HG02885 (cell line): ENCODE results near the gene OR51E2.
"Not testable (repeated sequence)": the region's sequence is repeated elsewhere in the genome, so short reads cannot be mapped to it uniquely, and the experiment has no call there.

Experiments
- ATAC-seq: cut with Tn5 transposase; IDR thresholded peaks from one replicate; pipeline ENCODE4 v1.9.1; 2021; ENCODE audit warnings: mild to moderate bottlenecking; ENCODE audit not compliant: unreplicated experiment, poor library complexity

The OR51E2 gene

GRCh38 chr11:4697585-4697984, at the start of gene OR51E2:
Gene OR51E2, minus strand, starts transcription at chr11:4697853. Its CDS starts 15,142 bp downstream, at chr11:4682711.
- ATAC-seq: no peak

GRCh38 chr11:4740735-4741134, 43.1 kb upstream of the OR51E2 start:
- no peak for ATAC-seq

DNA sequence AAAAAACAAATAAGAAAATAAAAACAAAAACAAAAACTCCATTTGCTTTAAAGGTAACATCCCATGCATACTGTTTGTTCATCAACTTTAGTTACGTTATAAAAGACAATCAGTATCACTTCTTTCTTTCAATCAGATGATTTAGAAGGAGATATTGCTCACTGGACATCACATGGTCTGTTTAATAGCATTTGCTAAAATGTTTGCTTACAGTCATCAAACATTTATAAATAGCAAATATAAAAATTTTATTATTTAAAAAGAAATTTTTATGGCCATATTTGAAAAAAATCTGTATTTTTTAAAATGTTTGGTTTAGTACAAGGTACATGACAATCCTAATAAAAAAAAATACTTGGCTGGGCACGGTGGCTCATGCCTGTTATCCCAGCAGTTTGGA, 29.5 kb upstream of the OR51E2 start:
- no peak for ATAC-seq

DNA sequence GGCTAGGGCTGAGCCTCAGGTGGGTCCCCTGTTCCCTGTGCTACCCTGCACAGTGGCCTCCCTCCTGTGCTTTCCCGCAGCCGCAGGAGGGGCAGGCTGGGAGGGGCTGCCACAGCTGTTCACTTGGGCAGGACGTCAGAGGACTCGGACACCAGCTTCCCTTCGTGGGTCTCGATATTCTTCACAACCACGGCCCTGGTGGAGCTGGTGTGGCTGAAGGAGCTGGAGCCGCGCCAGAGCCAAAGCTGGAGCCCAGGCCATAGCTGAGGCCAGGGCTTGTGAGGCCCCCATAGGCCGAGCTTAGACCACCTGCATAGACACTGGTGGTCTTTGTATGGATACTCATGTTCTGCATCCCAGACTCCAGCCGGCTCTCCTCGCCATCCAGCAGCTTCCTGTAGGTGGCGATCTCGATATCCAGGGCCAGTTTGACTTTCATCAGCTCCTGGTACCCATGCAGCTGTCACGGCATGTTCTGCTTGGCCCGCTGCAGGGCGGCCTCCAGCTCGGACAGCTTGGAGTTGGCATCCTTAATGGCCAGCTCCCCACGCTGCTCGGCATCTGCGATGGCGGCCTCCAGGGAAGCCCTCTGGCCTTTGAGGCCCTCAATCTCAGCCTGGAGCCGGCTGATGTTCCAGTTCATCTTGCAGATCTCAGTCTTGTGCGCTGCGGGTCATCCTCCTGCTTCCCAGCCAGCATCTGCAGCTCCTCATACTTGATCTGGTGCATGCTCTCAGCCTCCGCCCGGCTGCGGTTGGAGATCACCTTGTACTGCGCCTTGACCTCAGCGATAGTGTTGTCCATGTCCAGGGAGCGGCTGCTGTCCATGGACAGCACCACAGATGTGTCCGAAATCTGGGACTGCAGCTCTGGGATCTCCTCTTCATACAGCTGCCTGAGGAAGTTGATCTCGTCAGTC, 25.2 kb upstream of the OR51E2 start:
- not testable (repeated sequence) for ATAC-seq

GRCh38 chr11:4714300-4714699, 16.6 kb upstream of the OR51E2 start:
- ATAC-seq: no peak

GRCh38 chr11:4713241-4713640, 15.6 kb upstream of the OR51E2 start:
- ATAC-seq: no peak

DNA sequence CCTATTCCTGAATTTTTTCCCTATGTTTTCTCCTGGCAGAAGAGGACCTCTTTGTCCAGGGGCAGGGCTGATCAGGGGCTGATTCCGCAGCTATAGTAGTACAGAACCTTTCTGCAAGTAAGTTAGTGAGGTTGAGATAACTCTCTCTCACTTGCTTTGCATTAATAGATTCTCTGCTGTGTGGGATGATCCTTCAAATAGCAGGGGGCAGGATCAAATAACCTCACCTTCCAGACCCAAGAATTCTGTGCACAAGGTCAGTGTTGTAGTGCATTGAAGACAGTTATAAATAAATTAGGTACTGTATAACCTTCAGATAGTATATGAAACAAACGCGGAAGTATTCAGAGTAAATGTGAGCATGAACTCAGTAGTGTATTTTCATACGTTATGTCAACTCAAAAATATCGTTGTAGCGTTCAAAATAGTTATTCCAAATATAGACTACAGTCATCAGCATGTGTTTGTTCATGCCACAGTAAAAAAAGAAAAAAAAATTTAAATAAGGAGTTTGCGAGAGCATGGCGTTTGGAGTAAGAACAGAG, 7.2 kb upstream of the OR51E2 start:
- no peak for ATAC-seq

DNA sequence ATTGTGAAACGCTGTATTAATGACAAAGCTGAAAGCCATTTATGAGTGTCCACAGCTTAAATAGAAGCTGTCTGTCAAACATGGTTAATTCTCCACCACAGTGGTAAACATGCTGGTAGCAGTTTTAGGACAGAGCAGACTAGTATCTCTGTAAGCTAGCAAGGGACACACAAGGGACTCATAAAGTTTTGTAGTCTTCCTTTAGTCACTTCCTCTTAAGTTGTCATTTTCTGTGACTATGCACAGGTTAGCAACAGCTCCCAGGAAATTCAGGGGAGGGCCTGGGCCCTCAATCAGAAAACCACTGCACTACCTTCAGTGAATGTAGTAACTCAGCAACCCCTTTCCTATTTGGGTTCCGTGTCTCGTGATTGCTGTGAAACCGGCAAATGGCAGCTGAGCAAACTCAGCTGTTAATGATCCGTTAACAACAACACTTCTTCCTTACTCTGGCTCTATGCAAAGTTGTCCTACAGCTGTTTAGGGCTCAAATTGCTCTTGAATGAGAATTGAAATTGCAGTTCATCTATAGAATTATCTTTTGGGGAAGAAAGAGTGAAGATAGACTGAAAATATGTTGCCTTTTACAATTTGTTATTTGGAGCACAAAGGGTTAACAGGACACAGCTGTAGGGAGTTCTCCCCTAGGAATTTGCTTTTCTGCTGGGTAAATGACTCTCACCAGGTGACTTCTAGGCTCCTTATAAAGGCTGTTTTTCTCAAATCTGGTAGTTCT, 6.6 kb upstream of the OR51E2 start, which contains the start of gene MMP26:
TSS of gene MMP26 (plus strand) at position 731 of the 736 bp plus-strand sequence.
- ATAC-seq: no peak

GRCh38 chr11:4700436-4700820, 2.8 kb upstream of the OR51E2 start:
- no peak for ATAC-seq

- ATAC-seq: peak; percentile 99
These were observed 2.2 kb upstream of the OR51E2 start for GRCh38 chr11:4699697-4700435.

DNA sequence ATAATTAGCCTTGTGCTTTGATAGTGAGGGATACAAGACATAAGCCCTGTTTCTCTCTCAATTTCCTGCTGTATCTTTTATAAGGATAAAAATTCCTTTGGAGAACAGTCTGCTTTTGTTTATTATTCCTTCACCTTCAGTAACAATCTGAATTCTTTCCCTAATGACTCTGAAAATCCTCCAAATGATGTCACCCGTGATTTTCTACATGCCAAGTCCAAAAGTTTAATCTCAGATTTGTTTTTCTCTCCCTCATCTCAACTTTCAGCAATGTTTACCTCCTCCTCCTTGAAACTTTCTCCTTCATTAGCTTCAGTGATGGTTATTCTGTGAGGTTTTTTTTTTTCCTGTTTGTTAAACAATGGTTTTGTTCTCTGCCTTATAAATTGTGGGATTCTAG, 2.2 kb downstream of the OR51E2 start:
- ATAC-seq: no peak

DNA sequence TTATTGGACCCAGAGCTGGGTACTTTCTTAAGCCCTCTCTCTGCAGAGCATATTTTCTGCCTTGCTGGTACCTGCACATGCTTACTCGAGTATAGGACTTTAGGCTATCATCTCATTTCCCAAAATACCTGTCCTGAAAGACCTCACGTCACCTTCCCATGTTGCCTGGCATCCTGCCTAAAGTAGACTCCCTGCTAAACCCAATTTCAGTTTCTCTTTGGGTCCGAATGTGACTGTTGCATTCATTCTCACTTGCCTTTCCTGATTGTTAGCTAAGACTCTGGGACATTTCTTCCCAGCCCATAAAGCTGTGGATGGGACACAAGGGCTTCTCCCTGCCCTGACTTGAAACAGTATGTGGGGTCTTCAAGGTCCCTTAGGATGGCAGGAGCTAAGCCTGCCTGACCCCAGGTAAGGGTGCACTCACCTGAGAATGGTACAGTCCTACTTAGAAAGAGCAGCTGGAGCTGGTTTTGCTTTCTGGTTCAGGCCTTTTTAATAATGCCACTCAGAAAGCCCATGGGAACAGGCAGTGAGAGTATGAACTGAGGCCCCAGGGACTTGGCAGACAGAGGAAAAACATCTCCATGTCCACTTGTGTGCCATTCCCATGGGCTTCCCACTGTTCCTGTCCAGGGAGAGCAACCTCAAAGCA, 12.9 kb downstream of the OR51E2 start:
- no peak for ATAC-seq

- ATAC-seq: no peak
These were observed 14.8 kb downstream of the OR51E2 start for GRCh38 chr11:4682623-4683419.

DNA sequence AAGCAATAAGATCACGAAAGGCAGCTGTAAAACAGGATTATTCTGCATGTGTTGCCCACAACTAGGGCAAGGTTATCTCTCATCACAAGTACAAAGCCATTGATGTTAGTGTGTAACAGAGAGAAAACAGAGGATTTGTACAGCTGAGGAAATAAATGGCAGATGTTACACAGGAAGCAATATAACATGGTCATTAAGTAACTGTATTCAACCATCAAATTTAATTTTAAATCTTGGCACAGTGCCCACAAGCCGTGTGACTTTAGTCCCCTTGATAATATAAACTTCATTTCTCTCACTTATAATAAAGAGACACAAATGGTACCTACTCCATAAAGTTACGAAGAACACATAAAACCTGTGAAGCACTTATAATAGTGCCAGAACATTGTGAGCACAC, 17.3 kb downstream of the OR51E2 start:
- no peak for ATAC-seq

DNA sequence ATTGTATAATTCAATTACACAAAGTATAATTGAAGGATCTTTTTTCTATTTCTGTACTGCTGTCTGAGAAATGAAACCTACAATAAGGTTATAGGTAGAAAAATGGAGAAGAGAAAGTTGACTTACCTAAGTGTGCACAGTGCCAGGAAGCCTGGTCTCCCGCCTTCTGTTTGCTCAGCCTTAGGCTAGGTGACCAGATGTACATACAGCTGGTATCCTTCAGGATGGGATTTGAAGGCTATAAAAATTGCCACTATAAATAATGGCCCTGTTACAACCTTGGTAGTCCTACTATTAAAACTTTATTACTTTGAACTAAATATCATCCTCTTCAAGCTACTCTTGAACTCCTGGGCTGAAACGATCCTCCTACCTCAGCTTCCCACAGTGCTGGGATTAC, 19.7 kb downstream of the OR51E2 start:
- no peak for ATAC-seq

DNA sequence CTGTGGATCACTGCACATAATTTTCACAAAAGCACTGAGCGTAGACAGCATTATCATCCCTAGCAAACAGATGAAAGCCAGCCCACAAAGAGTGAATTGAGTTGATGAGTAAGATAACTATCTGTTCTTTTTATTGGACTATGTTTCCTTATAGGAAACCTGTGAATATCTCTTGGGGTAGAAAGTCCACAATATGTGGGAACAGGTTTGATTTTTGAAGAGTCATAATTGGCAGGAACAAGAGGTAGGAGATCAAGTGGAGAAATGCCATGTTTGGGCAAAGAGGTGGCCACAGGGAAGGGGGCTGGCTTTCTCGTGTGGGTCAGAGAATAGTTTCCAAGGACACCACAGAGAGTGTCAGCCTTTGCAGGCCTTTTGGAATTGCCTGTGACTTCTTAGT, 23.9 kb downstream of the OR51E2 start:
- ATAC-seq: no peak

- ATAC-seq: no peak
These were observed 25.2 kb downstream of the OR51E2 start for GRCh38 chr11:4672470-4672869.

GRCh38 chr11:4671741-4672140, 25.9 kb downstream of the OR51E2 start:
- no peak for ATAC-seq

DNA sequence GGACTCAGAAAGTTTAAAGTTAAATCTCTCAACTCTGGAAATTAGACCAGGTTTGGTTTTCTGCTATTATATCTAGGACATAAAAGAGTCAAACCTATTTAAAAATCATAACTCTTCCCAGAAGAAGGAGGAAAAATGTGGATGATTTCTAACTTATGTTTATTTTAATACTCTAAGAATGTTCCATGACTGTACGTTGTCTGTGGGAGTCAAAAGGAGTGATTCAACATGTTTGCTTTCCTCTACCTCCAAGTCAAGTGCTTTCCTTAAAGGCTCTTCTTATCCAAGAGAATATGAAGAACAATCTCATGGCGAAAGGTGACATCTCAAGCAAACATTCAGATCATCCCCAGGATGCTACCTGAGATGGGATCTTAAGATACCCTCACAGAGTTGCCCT, 32.2 kb downstream of the OR51E2 start:
- ATAC-seq: no peak
